HEK293T (cell line): ENCODE results near the gene DENND1B.

ENCODE experiments used
- CTCF ChIA-PET: fragments of 350-600 bp; formaldehyde crosslinking; extraction: SDS; loops from one replicate; lab custom pipeline; 2021; ENCODE audit warnings: antibody characterized with exemption, inconsistent platforms; lab: Yijun Ruan, JAX
- POLR2A ChIA-PET: fragments of 350-600 bp; formaldehyde crosslinking; extraction: SDS; loops from one replicate; lab custom pipeline; 2020; ENCODE audit warnings: antibody characterized with exemption, inconsistent platforms; lab: Yijun Ruan, JAX
- DNase-seq: peaks from one replicate; pipeline ENCODE4 v3.0.0; 2012; ENCODE audit warnings: mixed read lengths; ENCODE audit errors: extremely low spot score
- ARNT ChIP-seq: fragments of 450-650 bp; IDR thresholded peaks from 2 replicates; pipeline ENCODE4 v1.6.1; 2017; ENCODE audit warnings: mild to moderate bottlenecking
- BHLHE40 ChIP-seq: fragments of 450-650 bp; IDR thresholded peaks from 2 replicates; pipeline ENCODE4 v1.6.1; 2016; ENCODE audit warnings: mild to moderate bottlenecking, moderate library complexity, borderline replicate concordance
- CTBP1 ChIP-seq: fragments of 450-650 bp; IDR thresholded peaks from 2 replicates; pipeline ENCODE4 v1.6.1; 2016; ENCODE audit warnings: borderline replicate concordance
- ELF4 ChIP-seq: fragments of 450-650 bp; IDR thresholded peaks from 2 replicates; pipeline ENCODE4 v1.6.1; 2017; ENCODE audit warnings: antibody characterized with exemption
- FOXA1 ChIP-seq: fragments of 450-650 bp; IDR thresholded peaks from 2 replicates; pipeline ENCODE4 v1.6.1; 2016; ENCODE audit warnings: mild to moderate bottlenecking
- FOXK2 ChIP-seq: fragments of 450-650 bp; IDR thresholded peaks from 2 replicates; pipeline ENCODE4 v1.6.1; 2016; ENCODE audit warnings: mild to moderate bottlenecking
- FOXM1 ChIP-seq: fragments of 450-650 bp; IDR thresholded peaks from 2 replicates; pipeline ENCODE4 v1.6.1; 2017; ENCODE audit warnings: mild to moderate bottlenecking, borderline replicate concordance
- HDGF ChIP-seq: fragments of 450-650 bp; IDR thresholded peaks from 2 replicates; pipeline ENCODE4 v1.6.1; 2017; ENCODE audit warnings: antibody characterized with exemption, borderline replicate concordance
- L3MBTL2 ChIP-seq: fragments of 450-650 bp; conservative IDR thresholded peaks from 2 replicates; pipeline ENCODE4 v1.6.1; 2016; ENCODE audit warnings: mild to moderate bottlenecking
- LEF1 ChIP-seq: fragments of 450-650 bp; IDR thresholded peaks from 2 replicates; pipeline ENCODE4 v1.6.1; 2017; ENCODE audit warnings: mild to moderate bottlenecking, borderline replicate concordance
- NFRKB ChIP-seq: fragments of 450-650 bp; IDR thresholded peaks from 2 replicates; pipeline ENCODE4 v1.6.1; 2016; ENCODE audit warnings: mild to moderate bottlenecking, moderate library complexity
- PKNOX1 ChIP-seq: fragments of 450-650 bp; IDR thresholded peaks from 2 replicates; pipeline ENCODE4 v1.6.1; 2016
- SP1 ChIP-seq: fragments of 450-650 bp; IDR thresholded peaks from 2 replicates; pipeline ENCODE4 v1.6.1; 2017
- SUZ12 ChIP-seq: fragments of 450-650 bp; IDR thresholded peaks from 2 replicates; pipeline ENCODE4 v1.6.1; 2016; ENCODE audit warnings: mild to moderate bottlenecking
- TARDBP ChIP-seq: fragments of 450-650 bp; IDR thresholded peaks from 2 replicates; pipeline ENCODE4 v1.6.1; 2016
- ZNF384 ChIP-seq: fragments of 450-650 bp; IDR thresholded peaks from 2 replicates; pipeline ENCODE4 v1.6.1; 2016

Gene DENND1B

DNA sequence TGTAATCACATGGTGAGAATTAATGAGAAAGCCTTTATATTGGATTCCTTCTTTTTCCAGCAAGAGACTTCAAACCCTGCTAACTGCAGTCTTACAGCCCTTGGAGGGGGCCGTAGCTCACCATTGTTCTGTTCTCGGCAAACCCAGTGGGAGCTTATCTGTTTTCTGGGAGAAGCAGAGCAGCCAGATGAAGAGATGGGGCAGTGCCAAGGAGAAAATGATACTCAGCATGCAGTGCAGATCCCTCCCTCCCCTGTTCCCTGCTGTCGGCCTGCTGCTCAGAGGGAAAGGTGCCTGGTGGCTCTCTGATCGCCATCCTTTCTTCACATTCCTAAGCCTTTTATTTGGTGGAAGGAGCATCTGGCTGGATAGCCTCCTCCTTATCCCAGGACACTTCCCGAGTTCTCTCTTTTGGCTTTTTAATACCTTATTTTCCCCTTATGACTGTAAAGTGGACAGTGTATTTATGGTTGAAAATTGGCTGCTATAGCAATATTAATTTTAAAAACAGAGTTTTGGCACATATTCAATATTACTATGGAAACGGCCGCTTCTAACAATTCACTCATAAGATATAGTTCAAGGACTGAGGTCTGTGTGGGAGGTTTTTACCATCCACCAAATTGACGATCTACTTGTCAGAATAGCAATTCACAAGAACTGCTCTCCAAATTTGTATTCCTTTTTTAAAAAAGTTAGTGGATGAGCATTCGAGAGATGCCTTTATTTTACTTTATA, 303.9 kb downstream of the DENND1B start:
- TF ChIP-seq ZNF384 (no peak), CTBP1 (no peak), PKNOX1 (no peak), FOXM1 (no peak), LEF1 (no peak), SP1 (no peak), L3MBTL2 (no peak), TARDBP (no peak), NFRKB (no peak), ARNT (no peak), SUZ12 (no peak)
- POLR2A ChIA-PET = no interaction called here
- no peak for DNase-seq
- CTCF ChIA-PET = interaction anchor here (0.6 kb wide), 1 partner anchor 121 kb away, joined by 3 read pairs; no protein-coding TSS in a partner anchor

GRCh38 chr1:197470330-197470729, 304.9 kb downstream of the DENND1B start:
- no peak for DNase-seq
- TF ChIP-seq FOXK2 = no peak
- TF ChIP-seq SUZ12 = no peak
- no peak for TF ChIP-seq HDGF
- TF ChIP-seq NFRKB = no peak
- TF ChIP-seq FOXM1 = no peak
- TF ChIP-seq ELF4 = no peak
- TF ChIP-seq TARDBP = no peak
- TF ChIP-seq FOXA1 = no peak
- no peak for TF ChIP-seq L3MBTL2
- no peak for TF ChIP-seq PKNOX1
- no peak for TF ChIP-seq ZNF384
- TF ChIP-seq CTBP1 = no peak
- TF ChIP-seq BHLHE40 = no peak
- CTCF ChIA-PET = no interaction called here
- POLR2A ChIA-PET = no interaction called here

DNA sequence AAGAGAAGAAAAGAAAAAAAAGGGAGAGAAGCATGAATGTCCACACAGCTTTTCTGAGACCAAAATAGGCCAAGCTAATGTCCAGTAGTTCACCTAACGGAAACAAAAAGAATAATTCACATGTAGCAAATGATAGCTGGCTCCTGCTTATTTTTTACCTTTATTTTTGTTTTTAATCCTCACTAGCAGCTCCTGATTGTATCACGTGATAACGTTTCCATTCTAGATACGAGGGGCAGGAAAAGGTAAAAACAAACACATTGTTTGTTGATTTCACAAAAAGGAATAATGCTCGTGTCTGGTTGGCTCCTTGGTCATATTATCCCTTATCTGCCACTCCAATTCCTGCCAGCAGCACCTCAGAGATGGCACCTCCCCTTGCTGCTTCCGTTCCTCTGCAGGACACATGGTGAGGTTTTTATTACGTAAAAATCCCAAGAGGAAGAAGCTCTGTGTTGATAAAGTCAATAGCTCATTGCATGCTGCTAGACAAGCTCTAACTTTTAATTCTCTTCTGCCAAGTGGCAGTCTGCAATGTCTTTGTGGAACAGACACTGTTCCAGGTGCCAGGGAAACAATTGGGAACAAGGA, 305.6 kb downstream of the DENND1B start:
- ChIA-PET POLR2A (no interaction called here), CTCF (no interaction called here)
- no peak for DNase-seq
- TF ChIP-seq TARDBP (no peak), ZNF384 (no peak)

- TF ChIP-seq CTBP1 (no peak), HDGF (no peak), PKNOX1 (no peak), ZNF384 (no peak), NFRKB (no peak), FOXM1 (no peak), LEF1 (no peak), FOXA1 (no peak), ARNT (no peak), ELF4 (no peak), SP1 (no peak), SUZ12 (no peak), FOXK2 (no peak), L3MBTL2 (no peak), TARDBP (no peak), BHLHE40 (no peak)
- no peak for DNase-seq
- ChIA-PET CTCF (no interaction called here), POLR2A (no interaction called here)
These were observed 306.6 kb downstream of the DENND1B start for GRCh38 chr1:197468543-197469175.

GRCh38 chr1:197467881-197468280, 307.4 kb downstream of the DENND1B start:
- no peak for TF ChIP-seq CTBP1
- no peak for TF ChIP-seq SP1
- TF ChIP-seq ZNF384 = no peak
- no peak for TF ChIP-seq TARDBP
- TF ChIP-seq L3MBTL2 = no peak
- TF ChIP-seq LEF1 = no peak
- TF ChIP-seq FOXA1 = no peak
- TF ChIP-seq SUZ12 = no peak
- TF ChIP-seq ARNT = no peak
- no peak for TF ChIP-seq ELF4
- TF ChIP-seq BHLHE40 = no peak
- no peak for TF ChIP-seq FOXM1
- TF ChIP-seq NFRKB = no peak
- no peak for TF ChIP-seq HDGF
- TF ChIP-seq FOXK2 = no peak
- no peak for TF ChIP-seq PKNOX1
- CTCF ChIA-PET = no interaction called here
- POLR2A ChIA-PET = no interaction called here
- DNase-seq = no peak
